ENCODE data around the gene SPANXA2.
"Not testable (repeated sequence)": the region's sequence is repeated elsewhere in the genome, so short reads cannot be mapped to it uniquely, and the experiment has no call there.

The SPANXA2 gene, protein sequence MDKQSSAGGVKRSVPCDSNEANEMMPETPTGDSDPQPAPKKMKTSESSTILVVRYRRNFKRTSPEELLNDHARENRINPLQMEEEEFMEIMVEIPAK

DNA sequence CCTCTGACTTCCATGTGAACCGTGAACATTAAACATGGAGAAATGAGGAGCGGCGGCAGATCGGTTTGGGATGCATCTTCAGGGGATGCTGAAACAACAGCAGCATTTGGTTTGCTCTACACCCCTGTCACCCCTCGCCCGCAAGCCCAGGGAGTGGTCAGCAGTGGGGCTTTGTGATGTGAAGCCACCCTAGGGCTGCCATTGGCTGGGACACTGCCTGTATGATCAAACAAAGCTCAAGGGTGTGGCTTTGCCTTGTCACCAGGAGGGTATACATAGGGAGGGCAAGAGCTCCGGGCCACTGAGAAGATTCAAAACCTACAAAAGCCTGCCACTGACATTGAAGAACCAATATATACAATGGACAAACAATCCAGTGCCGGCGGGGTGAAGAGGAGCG lies at the start of gene SPANXA2:
Gene SPANXA2, plus strand, starts transcription at position 301 of the 400 bp plus-strand sequence. Its CDS starts 60 bp downstream, at position 361.
- in situ Hi-C loops (cut with MboI; ENCODE audit: low sequenced_read_pairs) = not testable (repeated sequence)

- in situ Hi-C loops (cut with MboI; ENCODE audit: low sequenced_read_pairs) = not testable (repeated sequence)
These were observed 47.0 kb upstream of the SPANXA2 start for GRCh38 chrX:141542551-141542950.

- in situ Hi-C loops (cut with MboI; ENCODE audit: low sequenced_read_pairs) = not testable (repeated sequence)
These were observed 4.9 kb upstream of the SPANXA2 start, which contains the start of gene SPANXA1 for GRCh38 chrX:141584638-141585037. TSS of gene SPANXA1 (minus strand) at chrX:141584738. CDS start at chrX:141584678, 60 bp downstream.

DNA sequence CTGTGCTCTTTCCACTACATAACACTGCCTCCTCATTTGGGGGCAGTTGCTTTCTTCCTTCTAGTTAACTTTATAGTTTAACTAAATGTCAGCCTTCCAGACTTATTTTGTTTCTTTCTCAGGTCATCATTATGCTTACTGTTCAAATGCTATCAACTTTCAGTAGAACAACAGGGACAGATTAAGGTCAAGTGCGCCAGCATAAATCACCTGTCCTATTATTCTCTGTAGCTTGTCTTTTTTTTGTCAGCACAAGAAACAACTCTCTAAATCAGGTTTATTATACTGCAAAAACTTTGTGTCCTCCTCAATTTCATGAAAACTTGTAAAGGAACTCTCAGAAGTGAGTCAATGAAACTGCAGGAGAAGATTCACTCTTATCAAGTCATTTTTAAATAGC lies 19.6 kb downstream of the SPANXA2 start:
- in situ Hi-C loops (cut with MboI; ENCODE audit: low sequenced_read_pairs) = no loop called here

- in situ Hi-C loops (cut with MboI; ENCODE audit: low sequenced_read_pairs) = no loop called here
These were observed 29.8 kb downstream of the SPANXA2 start for GRCh38 chrX:141619336-141619735.

- in situ Hi-C loops (cut with MboI; ENCODE audit: low sequenced_read_pairs) = no loop called here
These were observed 42.6 kb downstream of the SPANXA2 start for GRCh38 chrX:141632124-141632523.

GRCh38 chrX:141638550-141638949 lies 49.0 kb downstream of the SPANXA2 start:
- in situ Hi-C loops (cut with MboI; ENCODE audit: low sequenced_read_pairs) = no loop called here

Measured in HL-60/S4 treated with phorbol 12-myristate 13-acetate at 8.2 ng/mL for 4 days and 3 days (cell line).